Gastroesophageal sphincter (tissue), 3 donors: Measurements from ENCODE around the gene GMNN.

ENCODE experiments used
- POLR2A ChIP-seq, 2 donors: fragments of 450-650 bp; IDR thresholded peaks; one replicate each; pipeline ENCODE4 v1.6.1; 2017; ENCODE audit warnings: antibody characterized with exemption in 2 of 2, mild to moderate bottlenecking in 2 of 2, moderate library complexity in 1 of 2
- TF ChIP-seq, protein P1 (sequence below), 4 experiments: fragments of 200-600 bp in 2 of 4; fragments of 450-650 bp in 2 of 4; sonication (generic) in 1 of 4; IDR thresholded peaks; one replicate each; pipeline ENCODE4 v1.5.1; 2017 to 2019; ENCODE audit warnings: antibody characterized with exemption in 4 of 4, mild to moderate bottlenecking in 2 of 4, moderate library complexity in 2 of 4

DNA sequence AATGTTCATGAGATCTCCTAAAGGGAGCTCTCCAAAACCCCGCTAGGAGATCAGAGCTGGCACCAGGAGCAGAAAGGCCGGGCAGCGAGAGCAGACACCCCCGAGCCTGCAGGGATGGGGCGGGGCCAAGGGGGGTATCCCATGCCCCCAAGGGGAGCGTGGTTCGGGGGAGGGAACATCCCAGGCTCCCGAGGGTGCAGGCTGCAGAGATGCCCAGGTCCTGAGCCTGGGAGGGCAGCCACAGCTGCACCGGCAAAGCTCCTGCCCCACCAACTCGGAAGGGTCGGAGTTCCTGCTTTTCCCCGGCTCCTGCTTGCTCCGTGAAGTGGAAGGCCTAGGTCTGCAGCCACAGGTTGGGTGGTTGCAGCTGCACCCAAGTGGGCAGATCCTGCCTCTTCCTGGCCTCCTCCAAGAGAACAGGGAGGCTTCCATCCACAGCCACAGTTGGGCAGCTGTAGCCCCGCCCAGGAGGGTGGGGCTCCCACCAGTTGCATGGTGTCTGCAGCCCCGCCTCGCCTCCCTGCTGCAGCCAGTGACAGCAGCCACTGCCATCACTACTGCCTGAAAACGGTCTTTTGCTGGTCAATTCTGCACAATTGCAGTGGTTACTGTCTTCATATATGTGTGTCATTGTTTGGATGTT lies 13.4 kb upstream of the GMNN start:
- TF ChIP-seq, protein P1, sequence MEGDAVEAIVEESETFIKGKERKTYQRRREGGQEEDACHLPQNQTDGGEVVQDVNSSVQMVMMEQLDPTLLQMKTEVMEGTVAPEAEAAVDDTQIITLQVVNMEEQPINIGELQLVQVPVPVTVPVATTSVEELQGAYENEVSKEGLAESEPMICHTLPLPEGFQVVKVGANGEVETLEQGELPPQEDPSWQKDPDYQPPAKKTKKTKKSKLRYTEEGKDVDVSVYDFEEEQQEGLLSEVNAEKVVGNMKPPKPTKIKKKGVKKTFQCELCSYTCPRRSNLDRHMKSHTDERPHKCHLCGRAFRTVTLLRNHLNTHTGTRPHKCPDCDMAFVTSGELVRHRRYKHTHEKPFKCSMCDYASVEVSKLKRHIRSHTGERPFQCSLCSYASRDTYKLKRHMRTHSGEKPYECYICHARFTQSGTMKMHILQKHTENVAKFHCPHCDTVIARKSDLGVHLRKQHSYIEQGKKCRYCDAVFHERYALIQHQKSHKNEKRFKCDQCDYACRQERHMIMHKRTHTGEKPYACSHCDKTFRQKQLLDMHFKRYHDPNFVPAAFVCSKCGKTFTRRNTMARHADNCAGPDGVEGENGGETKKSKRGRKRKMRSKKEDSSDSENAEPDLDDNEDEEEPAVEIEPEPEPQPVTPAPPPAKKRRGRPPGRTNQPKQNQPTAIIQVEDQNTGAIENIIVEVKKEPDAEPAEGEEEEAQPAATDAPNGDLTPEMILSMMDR (IDR thresholded peaks at IDR 0.05): no peak
- TF ChIP-seq POLR2A (IDR thresholded peaks at IDR 0.05): no peak
